Adipose tissue (tissue), 3 donors: ENCODE measurements around the gene SOX18. TPM values are rescaled to one million over a fixed set of nuclear protein-coding genes. Genes with fewer than 3 reads are reported as not detected.

Source experiments
- H3K27ac ChIP-seq: one replicate; pipeline ENCODE4 v1.5.1; 2013; ENCODE audit warnings: low read depth, low read length
- WGBS, 3 donors: extraction: QIAGEN DNeasy Blood & Tissue Kit; methylation state at CpG; one replicate each; pipeline ENCODE4 v1.1.7; 2013; 5-methylcytosine and 5-hydroxymethylcytosine counted together
- polyA plus RNA-seq, 3 donors: library from polyadenylated mRNA; stranded (reverse); fragments of 200-250 nt; gene quantifications; one replicate each; pipeline ENCODE4 v1.2.3, GENCODE V29; 2013
- donor health status: healthy with polysubstance abuse.
- donor health status: Bipolar disorder and iron deficiency.
- donor health status: healthy.

The SOX18 gene
- polyA plus RNA-seq, 3 donors, result 8.1 to 53.5 (median 33.4) TPM

GRCh38 chr20:64057628-64058498 lies 8.4 kb upstream of the SOX18 start:
- no peak overlapping the region for H3K27ac ChIP-seq
- 28 to 34% (median 34%) methylated on average over 33 of the region's 33 CpGs for WGBS, 3 donors

DNA sequence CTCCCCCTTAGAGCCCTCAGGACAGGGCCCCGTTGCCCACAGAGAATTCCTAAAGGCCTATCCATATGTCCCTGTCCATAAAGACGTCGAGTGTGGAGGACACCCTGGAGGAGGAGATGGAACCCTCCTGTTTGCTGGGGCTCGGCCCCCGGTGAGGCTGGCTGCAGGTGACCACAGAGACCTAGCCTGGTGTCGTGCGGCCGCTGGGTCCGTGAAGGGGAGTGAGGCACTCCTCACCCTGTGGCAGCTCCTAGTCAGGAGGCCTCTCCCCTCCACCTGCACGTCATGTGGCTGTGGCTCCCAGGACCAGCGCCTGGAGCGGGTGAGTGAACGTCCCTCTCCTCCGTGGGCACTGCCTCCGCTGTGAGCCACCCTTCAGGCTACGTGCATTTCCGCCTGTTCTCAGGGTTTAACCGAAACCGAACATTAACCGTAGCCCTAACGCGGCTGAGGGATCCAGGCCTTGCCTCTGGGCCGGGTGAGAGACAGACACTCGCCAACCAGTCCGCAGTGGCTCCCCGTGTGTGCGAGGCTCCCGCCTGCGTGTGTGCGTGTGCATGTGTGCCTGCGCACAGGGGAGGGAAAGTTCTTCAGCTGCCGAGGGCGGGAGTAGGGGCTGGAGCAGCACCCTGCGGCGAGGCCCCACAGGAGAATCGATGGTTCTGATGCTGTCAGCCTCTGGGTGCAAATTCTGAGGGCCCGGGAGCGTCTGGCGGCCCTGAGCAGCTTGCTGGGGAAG lies 7.6 kb upstream of the SOX18 start:
- H3K27ac ChIP-seq, result no peak overlapping the region
- 35 to 54% (median 45%) methylated on average over 37 to 39 of the region's 39 CpGs for WGBS, 3 donors

- H3K27ac ChIP-seq, result no peak overlapping the region
- 30 to 43% (median 31%) methylated on average over 7 of the region's 7 CpGs for WGBS, 3 donors
Observed at GRCh38 chr20:64056639-64056888, 7.1 kb upstream of the SOX18 start.

DNA sequence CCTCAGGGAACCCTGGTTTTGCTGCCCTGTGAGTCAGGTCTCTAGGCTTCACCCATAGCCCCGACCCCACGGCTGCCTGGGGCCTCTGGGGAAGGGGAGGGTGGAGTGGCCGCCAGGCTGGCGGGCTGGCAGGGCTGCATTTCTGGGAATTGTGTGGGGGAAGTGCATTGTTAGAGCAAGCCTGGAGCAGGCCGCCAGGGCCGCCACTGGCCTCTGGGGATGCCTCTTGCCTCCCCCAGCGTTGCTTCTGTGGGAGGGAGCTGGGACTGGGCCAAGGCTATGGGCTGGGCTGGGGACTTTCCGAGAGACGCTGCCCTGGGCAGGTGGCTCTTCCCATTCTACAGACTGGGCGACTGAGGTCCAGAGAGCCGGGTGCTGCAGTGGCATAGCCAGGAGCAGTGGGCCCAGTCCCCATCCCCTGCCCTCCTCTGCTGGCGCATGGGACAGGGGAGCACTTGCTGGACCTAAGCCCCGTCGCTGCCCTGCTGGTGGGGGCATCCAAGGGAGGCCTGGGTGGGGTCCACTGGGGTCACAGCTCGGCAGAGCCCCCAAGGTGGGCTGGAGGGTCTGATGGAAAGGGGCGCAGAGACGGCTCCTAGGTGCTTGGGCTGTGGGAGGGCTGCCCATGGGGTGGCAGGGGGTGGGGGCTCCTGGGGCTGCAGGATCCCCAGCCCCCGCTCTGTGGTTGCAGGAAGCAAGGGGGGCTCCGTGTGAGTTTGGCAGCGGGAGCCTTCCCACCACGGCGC lies 6.6 kb upstream of the SOX18 start:
- 31 to 41% (median 33%) methylated on average over 18 to 22 of the region's 22 CpGs for WGBS, 3 donors
- H3K27ac ChIP-seq, result no peak overlapping the region

DNA sequence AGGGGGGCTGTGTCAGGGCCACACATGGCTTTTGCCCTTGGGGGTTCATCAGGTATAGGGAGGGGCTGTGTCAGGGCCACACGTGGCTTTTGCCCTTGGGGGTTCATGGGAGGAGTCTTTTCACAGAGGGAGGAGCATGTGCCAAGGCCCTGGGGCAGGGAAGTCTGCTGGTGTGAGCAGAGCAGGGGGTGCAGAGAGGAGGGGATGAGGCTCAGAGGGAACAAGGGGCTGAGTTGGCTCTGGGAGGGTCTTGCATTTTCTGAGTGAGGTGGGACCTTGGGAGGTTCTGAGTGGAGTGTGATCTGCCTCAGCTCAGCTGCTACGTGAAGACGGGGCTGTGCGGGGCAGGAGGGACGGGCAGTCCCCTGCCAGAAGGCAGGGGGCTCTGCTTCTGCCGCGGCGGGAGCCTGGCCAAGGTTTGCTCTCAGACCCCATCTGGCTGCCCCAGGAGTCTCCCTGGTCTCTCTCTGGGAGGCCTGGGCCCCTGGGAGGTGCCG lies 6.0 kb upstream of the SOX18 start:
- 56 to 80% (median 65%) methylated on average over 9 of the region's 9 CpGs for WGBS, 3 donors
- H3K27ac ChIP-seq, result no peak overlapping the region

- H3K27ac ChIP-seq, result no peak overlapping the region
- 18 to 36% (median 19%) methylated on average over 16 to 17 of the region's 17 CpGs for WGBS, 3 donors
Observed at GRCh38 chr20:64053841-64054661, 4.6 kb upstream of the SOX18 start.

GRCh38 chr20:64052987-64053840 lies 3.8 kb upstream of the SOX18 start:
- no peak overlapping the region for H3K27ac ChIP-seq
- 69 to 80% (median 74%) methylated on average over 33 of the region's 33 CpGs for WGBS, 3 donors

GRCh38 chr20:64052326-64052722 lies 2.9 kb upstream of the SOX18 start:
- H3K27ac ChIP-seq, result no peak overlapping the region
- WGBS, 3 donors, result 64 to 75% (median 68%) methylated on average over 10 of the region's 10 CpGs

- no peak overlapping the region for H3K27ac ChIP-seq
- WGBS, 3 donors, result 62 to 68% (median 67%) methylated on average over 14 to 15 of the region's 15 CpGs
Observed at GRCh38 chr20:64051561-64052325, 2.3 kb upstream of the SOX18 start.

- no peak overlapping the region for H3K27ac ChIP-seq
- WGBS, 3 donors, result 61 to 80% (median 66%) methylated on average over 11 of the region's 11 CpGs
Observed at GRCh38 chr20:64051033-64051452, 1.6 kb upstream of the SOX18 start.

DNA sequence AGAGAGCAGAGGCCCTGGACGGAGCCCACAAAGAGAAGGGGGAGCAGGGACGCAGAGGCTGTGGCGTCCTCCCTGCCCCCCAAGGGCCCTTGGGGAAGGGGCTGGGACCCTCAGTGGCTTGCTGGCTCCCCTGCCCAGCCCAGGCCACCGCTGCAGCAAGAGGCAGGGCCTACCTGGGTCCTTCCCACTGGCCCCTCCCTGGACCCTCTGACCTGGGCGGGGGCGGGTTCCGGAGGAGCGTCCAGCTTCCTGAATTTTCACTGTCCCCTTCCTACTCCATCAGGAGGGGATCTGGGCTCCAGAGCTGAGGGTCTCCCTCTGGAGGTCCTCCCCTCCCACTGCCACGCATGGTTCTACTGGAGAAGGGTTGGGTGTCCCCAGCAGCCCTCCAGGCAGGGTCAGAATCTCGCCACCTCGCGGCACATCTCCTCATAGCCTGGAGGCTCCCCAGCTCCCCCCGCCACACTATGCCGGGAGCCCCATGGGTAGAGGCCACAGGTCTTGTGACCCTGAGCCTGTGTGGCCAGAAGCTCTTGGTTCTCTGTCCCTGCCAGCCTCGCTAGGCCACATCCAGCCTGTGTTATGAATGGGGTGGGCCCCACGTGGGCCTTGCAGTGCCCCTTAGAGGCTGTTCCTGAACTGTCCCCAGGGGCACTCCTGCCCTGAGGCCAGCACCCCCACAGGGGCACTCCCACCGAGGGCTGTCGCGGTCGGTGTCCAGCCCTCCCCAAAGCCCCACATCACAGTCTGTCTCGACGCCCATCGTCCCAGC lies 1.0 kb upstream of the SOX18 start:
- WGBS, 3 donors, result 58 to 71% (median 60%) methylated on average over 22 to 23 of the region's 23 CpGs
- H3K27ac ChIP-seq, result no peak overlapping the region

- no peak overlapping the region for H3K27ac ChIP-seq
- WGBS, 3 donors, result 15 to 18% (median 17%) methylated on average over 15 to 16 of the region's 16 CpGs
Observed at GRCh38 chr20:64049878-64050260, 430 bp upstream of the SOX18 start.

GRCh38 chr20:64048402-64049044 lies 916 bp downstream of the SOX18 start:
- WGBS, 3 donors, result 3 to 13% (median 8%) methylated on average over 43 to 100 of the region's 101 CpGs
- H3K27ac ChIP-seq, result no peak overlapping the region

- 11 to 33% (median 26%) methylated on average over 46 to 49 of the region's 49 CpGs for WGBS, 3 donors
- H3K27ac ChIP-seq, result no peak overlapping the region
Observed at GRCh38 chr20:64047968-64048401, 1.5 kb downstream of the SOX18 start.

GRCh38 chr20:64047046-64047389 lies 2.4 kb downstream of the SOX18 start:
- WGBS, 3 donors, result 73 to 78% (median 74%) methylated on average over 8 of the region's 8 CpGs
- H3K27ac ChIP-seq, result no peak overlapping the region
